Loucy (cell line): ENCODE measurements around the gene RAI14.

ENCODE experiments used
- H2AFZ ChIP-seq: fragments of 200-600 bp; sonication (generic); 2 replicates; pipeline ENCODE4 v1.6.0; 2016; ENCODE audit warnings: antibody characterized with exemption, mild to moderate bottlenecking, low read length, moderate library complexity
- H3F3A ChIP-seq: fragments of 200-600 bp; 2 replicates; pipeline ENCODE4 v1.6.0; 2016; ENCODE audit warnings: antibody characterized with exemption, low read depth, mild to moderate bottlenecking
- H3K27me3 ChIP-seq: fragments of 200-600 bp; sonication (generic); 2 replicates; pipeline ENCODE4 v1.6.1; 2014; ENCODE audit warnings: low read length, mild to moderate bottlenecking; ENCODE audit not compliant: insufficient read depth, poor library complexity, severe bottlenecking
- H3K36me3 ChIP-seq: fragments of 200-600 bp; sonication (generic); 2 replicates; pipeline ENCODE4 v1.6.1; 2016; ENCODE audit warnings: low read length; ENCODE audit not compliant: insufficient read depth
- H3K4me1 ChIP-seq: fragments of 200-600 bp; sonication (generic); 2 replicates; pipeline ENCODE4 v1.5.1; 2014; ENCODE audit warnings: low read length, mild to moderate bottlenecking; ENCODE audit not compliant: insufficient read depth, poor library complexity, severe bottlenecking
- H3K4me2 ChIP-seq: fragments of 200-600 bp; sonication (generic); 2 replicates; pipeline ENCODE4 v1.6.0; 2014; ENCODE audit warnings: antibody characterized with exemption, low read length, low read depth, mild to moderate bottlenecking; ENCODE audit not compliant: poor library complexity, severe bottlenecking
- H3K4me3 ChIP-seq: fragments of 200-600 bp; sonication (generic); 2 replicates; pipeline ENCODE4 v1.5.1; 2014; ENCODE audit warnings: low read length, mild to moderate bottlenecking, mixed read lengths; ENCODE audit not compliant: poor library complexity, severe bottlenecking
- H3K79me2 ChIP-seq: fragments of 200-600 bp; sonication (generic); 2 replicates; pipeline ENCODE4 v1.6.1; 2014; ENCODE audit warnings: low read length; ENCODE audit not compliant: insufficient read depth
- H3K9ac ChIP-seq: fragments of 200-600 bp; sonication (generic); 2 replicates; pipeline ENCODE4 v1.6.0; 2014; ENCODE audit warnings: mild to moderate bottlenecking, low read depth, low read length, moderate library complexity; ENCODE audit not compliant: poor library complexity, severe bottlenecking
- H3K9me2 ChIP-seq: fragments of 200-600 bp; sonication (generic); replicated peaks from 2 replicates; pipeline ENCODE4 v1.6.1; 2016; ENCODE audit warnings: low read depth, low read length, mixed read lengths
- H3K9me3 ChIP-seq: fragments of 200-600 bp; sonication (generic); 2 replicates; pipeline ENCODE4 v1.6.1; 2014; ENCODE audit warnings: mild to moderate bottlenecking, antibody characterized with exemption, low read length, low read depth; ENCODE audit not compliant: insufficient read depth
- H4K20me1 ChIP-seq: fragments of 200-600 bp; sonication (generic); 2 replicates; pipeline ENCODE4 v1.6.0; 2014; ENCODE audit warnings: antibody characterized with exemption, low read length, mild to moderate bottlenecking; ENCODE audit not compliant: insufficient read depth, poor library complexity, severe bottlenecking
- CTCF ChIP-seq: fragments of 200-600 bp; sonication (generic); conservative IDR thresholded peaks from 2 replicates; pipeline ENCODE4 v1.5.1; 2014; ENCODE audit warnings: mild to moderate bottlenecking, antibody characterized with exemption, low read length
- EZH2phosphoT487 ChIP-seq: fragments of 200-600 bp; IDR thresholded peaks from 2 replicates; pipeline ENCODE4 v1.6.1; 2018; ENCODE audit warnings: antibody characterized with exemption, mild to moderate bottlenecking, moderate library complexity, borderline replicate concordance

RAI14 gene

GRCh38 chr5:34718516-34718915, 62.4 kb downstream of the RAI14 start:
- Histone ChIP-seq H2AFZ (peak overlapping the region; percentile 14; the same call in 1 of the 2 replicates), H3K9me2 (no peaks in the 10 kb centered on the region), H3K36me3 (no peaks in the 10 kb centered on the region), H3K79me2 (no peaks in the 10 kb centered on the region), H3F3A (no peaks in the 10 kb centered on the region), H3K4me2 (peak overlapping the region; percentile 61), H3K9me3 (no peaks in the 10 kb centered on the region), H4K20me1 (no peaks in the 10 kb centered on the region), H3K4me3 (peak overlapping the region; percentile 18), H3K27me3 (no peaks in the 10 kb centered on the region), H3K9ac (no peak overlapping the region), H3K4me1 (peaks cover 20% of the 10 kb centered on the region)
- TF ChIP-seq EZH2phosphoT487 (no peak), CTCF (no peak)

GRCh38 chr5:34719029-34719428, 62.9 kb downstream of the RAI14 start:
- Histone ChIP-seq H3K4me1 (peaks cover 20% of the 10 kb centered on the region), H3K9ac (no peak overlapping the region), H3F3A (no peaks in the 10 kb centered on the region), H3K27me3 (no peaks in the 10 kb centered on the region), H3K36me3 (no peaks in the 10 kb centered on the region), H3K79me2 (no peaks in the 10 kb centered on the region), H3K4me2 (peak overlapping the region; percentile 61), H2AFZ (no peak overlapping the region), H3K9me3 (no peaks in the 10 kb centered on the region), H4K20me1 (no peaks in the 10 kb centered on the region), H3K9me2 (no peaks in the 10 kb centered on the region), H3K4me3 (peak overlapping the region; percentile 18)
- TF ChIP-seq CTCF (no peak), EZH2phosphoT487 (no peak)

- Histone ChIP-seq H3K9ac (no peak overlapping the region), H3K9me2 (no peaks in the 10 kb centered on the region), H3K9me3 (no peaks in the 10 kb centered on the region; the same call in 1 of the 2 replicates), H4K20me1 (no peaks in the 10 kb centered on the region), H3K4me1 (peaks cover 20% of the 10 kb centered on the region), H3K36me3 (no peaks in the 10 kb centered on the region), H3F3A (no peaks in the 10 kb centered on the region), H3K4me2 (no peak overlapping the region), H3K27me3 (no peaks in the 10 kb centered on the region), H3K79me2 (no peaks in the 10 kb centered on the region), H3K4me3 (no peak overlapping the region), H2AFZ (no peak overlapping the region)
- no peak for TF ChIP-seq EZH2phosphoT487
- TF ChIP-seq CTCF: no peak
Observed at GRCh38 chr5:34721327-34721726, 65.2 kb downstream of the RAI14 start.
